ENCODE results near the gene PTPRN2.

- TF ChIP-seq ATF3 (IDR thresholded peaks at IDR 0.05; ENCODE audit: insufficient read depth, low read depth, low read length) (no peak), POLR2A (IDR thresholded peaks at IDR 0.05; ENCODE audit: control extremely low read depth in 1 of 2, low read depth in 2 of 2, low read length in 2 of 2) (no peak), SP1 (IDR thresholded peaks at IDR 0.05; ENCODE audit: low read depth, low read length) (no peak), HDAC2 (IDR thresholded peaks at IDR 0.05; ENCODE audit: borderline replicate concordance in 1 of 2, low read depth in 2 of 2, low read length in 2 of 2) (no peak), EZH2 (IDR thresholded peaks at IDR 0.05; ENCODE audit: low read depth, low read length, severe bottlenecking) (no peak), CTCF (IDR thresholded peaks at IDR 0.05; ENCODE audit: control extremely low read depth in 1 of 3, insufficient read depth in 1 of 3, low read depth in 1 of 3, low read length in 3 of 3) (no peak), SUZ12 (IDR thresholded peaks at IDR 0.05; ENCODE audit: low read length) (no peak), POLR2AphosphoS5 (IDR thresholded peaks at IDR 0.05; ENCODE audit: low read depth, low read length) (no peak), BRCA1 (IDR thresholded peaks at IDR 0.05; ENCODE audit: low read depth, low read length) (no peak)
Measured at GRCh38 chr7:158498443-158499081, 89.1 kb downstream of the PTPRN2 start.

Measured in H1 (cell line).